Naive thymus-derived CD4-positive, alpha-beta T cell (primary cell): Measurements from ENCODE around the gene PHLDA2. TPM values are rescaled to one million over a fixed set of nuclear protein-coding genes. Genes with fewer than 3 reads are reported as not detected.

Experiments
- ATAC-seq: fragments of 150-1000 bp; cut with Tn5 transposase; 2 replicates; pipeline ENCODE4 v1.10.0; 2021; ENCODE audit warnings: mild to moderate bottlenecking, moderate library complexity
- CTCF ChIA-PET: fragments of 350-600 bp; sonication (Branson Sonifier 250); formaldehyde crosslinking; loops from one replicate; lab custom pipeline; 2021; ENCODE audit warnings: antibody characterized with exemption; lab: Charles Lee
- POLR2A ChIA-PET: fragments of 350-600 bp; sonication (Branson Sonifier 250); formaldehyde crosslinking; loops from one replicate; lab custom pipeline; 2021; ENCODE audit warnings: antibody characterized with exemption, inconsistent platforms; lab: Charles Lee
- DNase-seq, 9 donors: peaks; one replicate each; pipeline versions ENCODE4 v3.0.0 to v3.0.0-alpha.2; 2020 to 2022; ENCODE audit warnings: mixed read lengths in 1 of 9
- H3K27ac ChIP-seq: one replicate; pipeline ENCODE4 v1.7.0; 2013; ENCODE audit warnings: mild to moderate bottlenecking, low read depth, low read length, moderate library complexity
- H3K27me3 ChIP-seq, 2 donors: one replicate each; pipeline ENCODE4 v1.7.0; 2013; ENCODE audit warnings: low read length in 2 of 2, mild to moderate bottlenecking in 2 of 2, moderate library complexity in 2 of 2; ENCODE audit not compliant: control insufficient read depth in 2 of 2, insufficient read depth in 2 of 2
- H3K36me3 ChIP-seq, 3 experiments: 1 replicate in 2 of 3; 2 replicates in 1 of 3; pipeline ENCODE4 v1.7.0; 2013; ENCODE audit warnings: low read length in 3 of 3, mild to moderate bottlenecking in 3 of 3, moderate library complexity in 1 of 3; ENCODE audit not compliant: insufficient read depth in 3 of 3, control insufficient read depth in 2 of 3
- H3K4me1 ChIP-seq, 2 donors: one replicate each; pipeline ENCODE4 v1.7.0; 2013; ENCODE audit warnings: low read length in 2 of 2, mild to moderate bottlenecking in 2 of 2, moderate library complexity in 1 of 2; ENCODE audit not compliant: control insufficient read depth in 2 of 2, insufficient read depth in 2 of 2
- H3K4me3 ChIP-seq: 2 replicates; pipeline ENCODE4 v1.7.0; 2013; ENCODE audit warnings: mild to moderate bottlenecking, low read length
- H3K9me3 ChIP-seq, 3 experiments: 1 replicate in 2 of 3; 2 replicates in 1 of 3; pipeline ENCODE4 v1.7.0; 2013; ENCODE audit warnings: low read length in 3 of 3; ENCODE audit not compliant: control insufficient read depth in 2 of 3
- H3K27ac Mint-ChIP-seq, 9 donors: one replicate each; pipeline ENCODE4 v1.8.0; 2020 to 2022; ENCODE audit warnings: mixed read lengths in 9 of 9, mild to moderate bottlenecking in 8 of 9, moderate library complexity in 5 of 9, inconsistent platforms in 2 of 9
- H3K27me3 Mint-ChIP-seq, 5 donors: one replicate each; pipeline ENCODE4 v1.8.0; 2021 to 2022; ENCODE audit warnings: mixed read lengths in 5 of 5, mild to moderate bottlenecking in 1 of 5
- H3K36me3 Mint-ChIP-seq, 5 donors: one replicate each; pipeline ENCODE4 v1.8.0; 2020 to 2022; ENCODE audit warnings: mixed read lengths in 5 of 5, mild to moderate bottlenecking in 3 of 5, inconsistent platforms in 1 of 5
- H3K4me1 Mint-ChIP-seq, 7 donors: one replicate each; pipeline ENCODE4 v1.8.0; 2020 to 2022; ENCODE audit warnings: mixed read lengths in 7 of 7, mild to moderate bottlenecking in 3 of 7, inconsistent platforms in 1 of 7
- H3K4me3 Mint-ChIP-seq, 10 donors: one replicate each; pipeline ENCODE4 v1.8.0; 2020 to 2022; ENCODE audit warnings: mild to moderate bottlenecking in 10 of 10, mixed read lengths in 10 of 10, moderate library complexity in 6 of 10, inconsistent platforms in 2 of 10
- H3K9me3 Mint-ChIP-seq, 11 donors: one replicate each; pipeline ENCODE4 v1.8.0; 2020 to 2022; ENCODE audit warnings: mixed read lengths in 11 of 11, mild to moderate bottlenecking in 4 of 11, inconsistent platforms in 1 of 11, moderate library complexity in 1 of 11
- intact Hi-C, 2 donors: fragments of 100-400 bp; cut with micrococcal nuclease; formaldehyde crosslinking; loops; one replicate each; pipeline ENCODE4 v1.15.1; 2023
- polyA plus RNA-seq, 2 donors: library from polyadenylated mRNA; unstranded; fragments of 300-500 nt; fragmentation: Illumina TruSeq; gene quantifications; one replicate each; pipeline ENCODE4 v1.2.3, GENCODE V29; 2021
- total RNA-seq, 6 experiments: library from RNA in 5 of 6; stranded (reverse) in 5 of 6; gene quantifications; 1 replicate in 5 of 6; 2 replicates in 1 of 6; pipeline ENCODE4 v1.2.3 and lab custom pipeline; 2021 to 2026

The PHLDA2 gene
- total and polyA plus RNA-seq, 7 experiments from 2014 or later = 2.5 to 7.9 (median 4.5) TPM; not detected in 4

- Histone ChIP-seq H3K27ac (no peak overlapping the region), H3K4me3 (no peak overlapping the region), H3K36me3 (peaks cover 0 to 15% (median 12%) of the 10 kb centered on the region in 3 experiments), H3K27me3 (no peaks in the 10 kb centered on the region), H3K9me3 (peaks cover 0 to 3% (median 2%) of the 10 kb centered on the region in 3 experiments), H3K4me1 (peaks cover 0 to 17% of the 10 kb centered on the region in 2 donors)
- no peak for ATAC-seq
- POLR2A ChIA-PET = interaction anchor here (1.0 kb wide), 1 partner anchor 10 kb away, joined by 3 read pairs; no protein-coding TSS in a partner anchor
- peaks cover 28 to 64% (median 55%) of the 10 kb centered on the region in 7 donors for H3K4me1 Mint-ChIP-seq
- peaks cover under 1 to 20% (median 11%) of the 10 kb centered on the region in 5 donors for H3K36me3 Mint-ChIP-seq
- intact Hi-C loops = loop anchor here in 1 of 2 donors (2.0 kb wide), 1 partner anchor 45 kb away; no protein-coding TSS in a partner anchor
- CTCF ChIA-PET = interaction anchor here (1.0 to 1.3 kb wide), 4 partner anchors 30 to 413 kb away, joined by 3 to 4 read pairs (median 3); no protein-coding TSS in a partner anchor
- DNase-seq = peak in 2 of 9 donors; percentile 32 to 48
- no peaks in the 10 kb centered on the region for H3K27me3 Mint-ChIP-seq
- H3K27ac Mint-ChIP-seq = peak overlapping the region in 7 of 9 donors; percentile 5 to 83 (median 62)
- peak overlapping the region in 2 of 10 donors; percentile 2 to 17 for H3K4me3 Mint-ChIP-seq
- H3K9me3 Mint-ChIP-seq = peaks cover 0 to 11% (median 6%) of the 10 kb centered on the region in 11 donors
Measured at GRCh38 chr11:2943711-2944118, 14.5 kb upstream of the PHLDA2 start.

DNA sequence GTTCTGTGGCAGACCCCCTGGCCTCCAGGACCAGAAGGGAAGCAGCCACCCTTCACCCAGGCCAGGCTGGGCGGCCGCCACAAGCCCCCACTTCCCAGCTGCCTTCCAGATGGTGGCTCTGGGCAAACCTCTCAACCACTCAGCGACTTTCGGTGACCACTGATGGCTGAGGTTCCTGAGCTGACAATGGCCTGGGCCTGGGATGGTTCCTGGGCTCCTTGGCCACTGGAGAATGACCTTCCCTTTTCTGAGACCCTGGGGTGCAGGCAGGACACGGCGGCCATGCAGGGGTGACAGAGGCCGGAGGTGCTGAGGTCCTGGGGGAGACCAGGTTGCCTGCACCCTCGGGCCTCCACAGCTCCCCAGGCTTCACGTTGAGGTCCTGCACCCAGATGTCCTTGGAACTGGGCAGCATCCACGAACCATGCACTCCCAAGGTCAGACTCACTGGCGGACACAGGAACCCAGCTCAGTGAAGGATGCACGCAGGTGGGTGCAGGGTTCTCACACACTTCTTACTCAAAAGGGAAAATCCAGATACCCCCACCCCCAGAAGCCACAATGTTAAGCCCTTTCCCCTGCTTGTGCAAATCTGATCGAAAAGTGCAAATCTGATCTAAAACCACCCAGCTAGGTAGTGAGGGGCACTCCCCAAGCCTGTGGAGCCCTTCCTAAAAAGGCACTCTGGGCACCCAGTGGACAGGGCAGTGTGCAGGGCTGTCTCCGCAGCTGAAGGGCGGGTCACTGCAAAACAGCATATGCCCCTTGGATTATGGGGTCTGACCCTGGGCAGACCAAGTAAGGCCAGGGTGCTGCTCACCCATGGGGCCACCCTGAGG lies 13.9 kb upstream of the PHLDA2 start:
- no peak for ATAC-seq

GRCh38 chr11:2942447-2942846 lies 13.2 kb upstream of the PHLDA2 start:
- H3K27me3 ChIP-seq = no peaks in the 10 kb centered on the region
- peak overlapping the region in 6 of 9 donors; percentile 19 to 67 (median 34) for H3K27ac Mint-ChIP-seq
- peaks cover 28 to 53% (median 46%) of the 10 kb centered on the region in 7 donors for H3K4me1 Mint-ChIP-seq
- POLR2A ChIA-PET = interaction anchor here (0.8 to 1.2 kb wide), 2 partner anchors 13 to 14 kb away, joined by 3 read pairs; partner anchors contain the start of gene PHLDA2
- peaks cover 3 to 32% (median 14%) of the 10 kb centered on the region in 5 donors for H3K36me3 Mint-ChIP-seq
- H3K36me3 ChIP-seq = peaks cover 0 to 2% (median 2%) of the 10 kb centered on the region in 3 experiments
- H3K9me3 ChIP-seq = peaks cover 6 to 14% (median 10%) of the 10 kb centered on the region in 3 experiments
- no peak overlapping the region for H3K27ac ChIP-seq
- H3K27me3 Mint-ChIP-seq = no peaks in the 10 kb centered on the region
- H3K4me1 ChIP-seq = peaks cover 0 to 17% of the 10 kb centered on the region in 2 donors
- DNase-seq (no peak), ATAC-seq (no peak)
- peaks cover 4 to 24% (median 18%) of the 10 kb centered on the region in 11 donors for H3K9me3 Mint-ChIP-seq
- H3K4me3 ChIP-seq = no peak overlapping the region
- intact Hi-C loops = no loop called here
- no peak overlapping the region for H3K4me3 Mint-ChIP-seq
- CTCF ChIA-PET = interaction anchor here (0.6 to 1.3 kb wide), 2 partner anchors 21 to 79 kb away, joined by 4 read pairs; no protein-coding TSS in a partner anchor

More for the DNA sequence above, 13.9 kb upstream of the PHLDA2 start:
- peaks cover 0 to 17% (median 12%) of the 10 kb centered on the region in 11 donors for H3K9me3 Mint-ChIP-seq
- intact Hi-C loops = no loop called here
- peak overlapping the region in 5 of 9 donors; percentile 18 to 83 (median 73) for H3K27ac Mint-ChIP-seq
- DNase-seq = peak in 1 of 9 donors; percentile 14
- ChIA-PET POLR2A (interaction anchor here (0.8 to 1.2 kb wide), 2 partner anchors 14 kb away, joined by 3 read pairs; partner anchors contain the start of gene PHLDA2), CTCF (interaction anchor here (0.6 to 1.3 kb wide), 5 partner anchors 21 to 413 kb away, joined by 3 to 4 read pairs (median 3); no protein-coding TSS in a partner anchor)
- H3K4me1 Mint-ChIP-seq = peaks cover 28 to 60% (median 51%) of the 10 kb centered on the region in 7 donors
- no peaks in the 10 kb centered on the region for H3K27me3 Mint-ChIP-seq
- H3K27me3 ChIP-seq = no peaks in the 10 kb centered on the region
- H3K4me1 ChIP-seq = peaks cover 0 to 17% of the 10 kb centered on the region in 2 donors
- H3K27ac ChIP-seq = no peak overlapping the region
- H3K36me3 ChIP-seq = peaks cover 0 to 8% (median 8%) of the 10 kb centered on the region in 3 experiments
- peak overlapping the region in 1 of 10 donors; percentile 13 for H3K4me3 Mint-ChIP-seq
- peaks cover 0 to 8% (median 5%) of the 10 kb centered on the region in 3 experiments for H3K9me3 ChIP-seq
- no peak overlapping the region for H3K4me3 ChIP-seq
- H3K36me3 Mint-ChIP-seq = peaks cover 3 to 26% (median 8%) of the 10 kb centered on the region in 5 donors

- no peak overlapping the region for H3K27ac ChIP-seq
- Mint-ChIP-seq H3K4me3 (no peak overlapping the region), H3K9me3 (peaks cover 6 to 31% (median 22%) of the 10 kb centered on the region in 11 donors), H3K27me3 (no peaks in the 10 kb centered on the region), H3K27ac (peak overlapping the region in 7 of 9 donors; percentile 13 to 81 (median 51)), H3K4me1 (peaks cover 20 to 41% (median 34%) of the 10 kb centered on the region in 7 donors), H3K36me3 (peaks cover 2 to 33% (median 13%) of the 10 kb centered on the region in 5 donors)
- H3K4me1 ChIP-seq = peaks cover 0 to 11% of the 10 kb centered on the region in 2 donors
- ATAC-seq (peak; percentile 28), DNase-seq (no peak)
- H3K36me3 ChIP-seq = no peaks in the 10 kb centered on the region
- POLR2A ChIA-PET = interaction anchor here (1.0 kb wide), 1 partner anchor 11 kb away, joined by 5 read pairs; no protein-coding TSS in a partner anchor
- H3K9me3 ChIP-seq = peaks cover 6 to 16% (median 12%) of the 10 kb centered on the region in 3 experiments
- no peak overlapping the region for H3K4me3 ChIP-seq
- intact Hi-C loops = no loop called here
- no peaks in the 10 kb centered on the region for H3K27me3 ChIP-seq
- CTCF ChIA-PET = no interaction called here
Measured at GRCh38 chr11:2940921-2941821, 12.0 kb upstream of the PHLDA2 start.

- H3K27ac Mint-ChIP-seq = peak overlapping the region in 7 of 9 donors; percentile 3 to 86 (median 69)
- peak overlapping the region in 1 of 10 donors; percentile 24 for H3K4me3 Mint-ChIP-seq
- ATAC-seq (peak; percentile 88), DNase-seq (peak in 2 of 9 donors; percentile 26 to 34)
- Histone ChIP-seq H3K9me3 (peaks cover 6 to 16% (median 12%) of the 10 kb centered on the region in 3 experiments), H3K27me3 (no peaks in the 10 kb centered on the region), H3K4me3 (no peak overlapping the region), H3K4me1 (peaks cover 0 to 4% of the 10 kb centered on the region in 2 donors), H3K27ac (no peak overlapping the region), H3K36me3 (no peaks in the 10 kb centered on the region)
- ChIA-PET CTCF (no interaction called here), POLR2A (no interaction called here)
- intact Hi-C loops = no loop called here
- H3K4me1 Mint-ChIP-seq = peaks cover 13 to 32% (median 25%) of the 10 kb centered on the region in 7 donors
- no peaks in the 10 kb centered on the region for H3K27me3 Mint-ChIP-seq
- H3K36me3 Mint-ChIP-seq = peaks cover 0 to 29% (median 13%) of the 10 kb centered on the region in 5 donors
- peaks cover 6 to 31% (median 22%) of the 10 kb centered on the region in 11 donors for H3K9me3 Mint-ChIP-seq
Measured at GRCh38 chr11:2940147-2940920, 11.1 kb upstream of the PHLDA2 start.
